Stimulated activated effector memory CD8-positive, alpha-beta T cell treated with anti-CD3 and anti-CD28 coated beads, Interleukin-12 subunit alpha, Interleukin-12 subunit beta, amount 100 ng/mL, for 72 hours (primary cell): ENCODE results near the gene CCDC127.
"Not testable (repeated sequence)": the region's sequence is repeated elsewhere in the genome, so short reads cannot be mapped to it uniquely, and the experiment has no call there.

Experiments
- ATAC-seq: fragments of 150-1000 bp; cut with Tn5 transposase; 2 replicates; pipeline ENCODE4 v1.10.0; 2021
- DNase-seq, 2 donors: peaks; one replicate each; pipeline ENCODE4 v3.0.0; 2021 to 2022; ENCODE audit warnings: low spot score in 2 of 2
- H3K27ac Mint-ChIP-seq: one replicate; pipeline ENCODE4 v1.8.0; 2022; ENCODE audit warnings: mild to moderate bottlenecking, mixed read lengths
- H3K36me3 Mint-ChIP-seq: one replicate; pipeline ENCODE4 v1.8.0; 2022; ENCODE audit warnings: mild to moderate bottlenecking, mixed read lengths
- H3K4me1 Mint-ChIP-seq: one replicate; pipeline ENCODE4 v1.8.0; 2022; ENCODE audit warnings: mixed read lengths
- H3K4me3 Mint-ChIP-seq: one replicate; pipeline ENCODE4 v1.8.0; 2022; ENCODE audit warnings: mild to moderate bottlenecking, mixed read lengths
- H3K9me3 Mint-ChIP-seq: one replicate; pipeline ENCODE4 v1.8.0; 2022; ENCODE audit warnings: mixed read lengths

The CCDC127 gene

DNA sequence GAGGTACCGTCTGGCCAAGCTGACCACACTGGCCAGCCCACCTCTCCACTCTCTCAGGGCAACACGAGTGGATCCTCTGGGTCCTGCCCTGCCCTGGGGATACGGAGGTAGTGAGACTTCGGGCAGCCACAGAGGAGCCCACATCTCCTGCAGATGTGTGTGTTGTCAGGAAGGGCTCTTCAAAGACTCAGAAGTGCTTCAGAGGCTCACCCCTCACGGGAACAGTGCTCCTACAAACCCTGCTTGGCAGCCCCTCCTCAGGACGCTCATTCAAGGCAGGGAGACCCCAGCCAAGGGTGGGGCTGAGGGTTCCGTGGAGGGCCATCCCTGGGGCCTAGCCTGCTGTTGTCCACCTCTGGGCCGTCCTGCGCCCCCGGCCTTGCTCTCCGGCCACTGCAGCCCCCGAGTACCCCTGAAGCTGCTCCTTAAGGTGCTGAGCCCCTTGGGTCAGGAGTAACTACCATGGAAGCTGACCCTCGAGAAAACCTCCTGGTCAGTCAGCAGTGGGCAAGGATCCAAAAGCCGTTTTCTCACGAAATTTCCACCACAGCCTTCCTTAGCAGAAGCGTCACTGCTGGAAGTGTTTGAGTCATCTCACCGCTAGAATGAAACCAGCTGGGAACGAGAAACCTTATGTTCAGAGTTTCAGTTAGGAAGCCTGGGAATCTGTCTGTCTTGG is 49.8 kb downstream of the CCDC127 start:
- H3K4me1 Mint-ChIP-seq = peaks cover 4% of the 10 kb centered on the region
- H3K27ac Mint-ChIP-seq = no peak overlapping the region
- no peaks in the 10 kb centered on the region for H3K9me3 Mint-ChIP-seq
- DNase-seq (no peak), ATAC-seq (no peak)
- no peak overlapping the region for H3K4me3 Mint-ChIP-seq
- no peaks in the 10 kb centered on the region for H3K36me3 Mint-ChIP-seq

DNA sequence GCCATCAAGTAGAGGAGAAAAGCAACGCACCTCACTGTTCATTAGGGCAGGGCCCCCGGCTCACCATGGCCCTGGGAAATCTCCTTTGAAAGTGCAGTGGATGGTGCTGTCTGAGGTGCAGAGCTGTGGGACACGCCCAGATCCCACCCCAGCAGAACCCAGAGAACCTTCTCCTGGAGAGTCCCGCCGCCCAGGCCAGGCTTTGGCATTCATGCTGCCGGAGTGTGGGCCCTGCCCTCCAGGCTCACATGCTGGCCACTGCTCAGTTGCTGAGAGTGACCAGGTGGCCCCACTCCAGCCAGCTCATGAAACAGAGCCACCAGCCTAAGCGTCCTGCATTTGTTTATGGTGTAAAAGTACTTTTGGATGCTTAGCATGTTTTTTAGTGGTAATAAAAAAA is 50.4 kb downstream of the CCDC127 start:
- H3K36me3 Mint-ChIP-seq = no peaks in the 10 kb centered on the region
- ATAC-seq (no peak), DNase-seq (no peak)
- no peak overlapping the region for H3K27ac Mint-ChIP-seq
- no peaks in the 10 kb centered on the region for H3K9me3 Mint-ChIP-seq
- no peak overlapping the region for H3K4me3 Mint-ChIP-seq
- H3K4me1 Mint-ChIP-seq = peaks cover 4% of the 10 kb centered on the region

DNA sequence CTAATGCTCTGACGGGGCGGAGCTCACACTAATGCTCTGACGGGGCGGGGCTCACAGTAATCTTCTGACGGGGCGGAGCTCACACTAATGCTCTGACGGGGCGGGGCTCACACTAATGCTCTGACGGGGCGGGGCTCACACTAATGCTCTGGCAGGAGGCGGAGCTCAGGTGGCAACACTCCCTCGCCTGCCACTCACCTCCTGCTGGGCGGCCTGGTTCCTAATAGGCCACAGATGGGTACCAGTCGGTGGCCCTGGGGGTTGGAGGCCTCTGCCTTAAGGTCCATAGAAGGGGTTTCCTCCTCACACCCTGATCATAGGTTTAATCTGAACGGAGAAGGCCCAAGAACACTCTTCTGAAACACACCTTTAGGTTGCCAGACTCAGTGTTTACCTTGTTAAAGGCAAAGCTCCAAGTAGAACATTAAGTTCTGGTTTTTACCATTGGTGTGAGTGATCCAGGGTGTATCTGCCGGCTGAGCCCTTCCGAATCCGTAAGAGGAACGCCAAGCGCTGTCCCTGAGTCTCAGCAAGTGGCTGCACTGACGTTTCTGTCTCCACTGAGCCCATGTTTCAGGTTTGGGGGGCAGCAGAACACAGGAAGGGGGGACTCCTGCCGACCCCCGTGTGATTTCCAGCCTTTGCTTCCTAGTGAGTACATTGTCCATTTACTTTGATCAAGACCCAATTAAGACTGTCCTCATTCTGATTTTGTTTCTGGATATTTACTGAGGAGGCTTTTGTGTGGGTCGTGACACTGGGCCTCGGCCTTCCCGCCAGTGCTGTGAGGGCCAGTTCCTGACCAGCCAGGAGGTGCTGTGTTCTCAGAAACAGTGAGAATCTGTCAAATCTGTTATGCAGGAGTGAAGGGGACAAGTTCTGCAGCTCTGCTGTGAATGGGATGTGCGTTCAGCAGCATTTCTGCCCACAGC is 51.2 kb downstream of the CCDC127 start:
- Mint-ChIP-seq H3K4me1 (peaks cover 4% of the 10 kb centered on the region), H3K9me3 (no peaks in the 10 kb centered on the region)
- ATAC-seq = no peak

DNA sequence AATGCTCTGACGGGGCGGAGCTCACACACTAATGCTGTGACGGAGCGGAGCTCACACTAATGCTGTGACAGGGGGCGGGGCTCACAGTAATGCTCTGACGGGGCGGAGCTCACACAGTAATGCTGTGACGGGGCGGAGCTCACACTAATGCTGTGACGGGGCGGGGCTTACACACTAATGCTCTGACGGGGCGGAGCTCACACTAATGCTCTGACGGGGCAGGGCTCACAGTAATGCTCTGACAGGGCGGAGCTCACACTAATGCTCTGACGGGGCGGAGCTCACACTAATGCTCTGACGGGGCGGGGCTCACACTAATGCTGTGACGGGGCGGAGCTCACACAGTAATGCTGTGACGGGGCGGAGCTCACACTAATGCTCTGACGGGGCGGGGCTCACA is 53.2 kb downstream of the CCDC127 start:
- H3K4me3 Mint-ChIP-seq, DNase-seq, H3K36me3 Mint-ChIP-seq, H3K9me3 Mint-ChIP-seq, H3K4me1 Mint-ChIP-seq, H3K27ac Mint-ChIP-seq, ATAC-seq: not testable (repeated sequence)

More for the DNA sequence above, 51.2 kb downstream of the CCDC127 start:
- H3K4me3 Mint-ChIP-seq = no peak overlapping the region
- H3K27ac Mint-ChIP-seq = no peak overlapping the region
- no peak for DNase-seq
- no peaks in the 10 kb centered on the region for H3K36me3 Mint-ChIP-seq

DNA sequence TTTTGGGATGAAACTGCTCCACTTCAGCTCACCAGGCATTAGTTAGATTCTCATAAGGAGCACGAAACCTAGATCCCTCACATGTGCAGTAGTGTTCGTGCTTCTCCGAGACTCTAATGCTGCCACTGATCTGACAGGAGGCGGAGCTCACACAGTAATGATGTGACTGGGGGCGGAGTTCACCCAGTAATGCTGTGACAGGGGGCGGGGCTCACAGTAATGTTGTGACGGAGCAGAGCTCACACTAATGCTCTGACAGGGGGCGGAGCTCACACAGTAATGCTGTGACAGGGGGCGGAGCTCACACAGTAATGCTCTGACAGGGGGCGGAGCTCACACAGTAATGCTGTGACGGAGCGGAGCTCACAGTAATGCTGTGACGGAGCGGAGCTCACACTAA is 53.7 kb downstream of the CCDC127 start:
- H3K27ac Mint-ChIP-seq = no peak overlapping the region
- no peaks in the 10 kb centered on the region for H3K9me3 Mint-ChIP-seq
- H3K4me3 Mint-ChIP-seq = no peak overlapping the region
- H3K36me3 Mint-ChIP-seq = no peaks in the 10 kb centered on the region
- no peak for ATAC-seq
- DNase-seq = no peak
- peaks cover 12% of the 10 kb centered on the region for H3K4me1 Mint-ChIP-seq

DNA sequence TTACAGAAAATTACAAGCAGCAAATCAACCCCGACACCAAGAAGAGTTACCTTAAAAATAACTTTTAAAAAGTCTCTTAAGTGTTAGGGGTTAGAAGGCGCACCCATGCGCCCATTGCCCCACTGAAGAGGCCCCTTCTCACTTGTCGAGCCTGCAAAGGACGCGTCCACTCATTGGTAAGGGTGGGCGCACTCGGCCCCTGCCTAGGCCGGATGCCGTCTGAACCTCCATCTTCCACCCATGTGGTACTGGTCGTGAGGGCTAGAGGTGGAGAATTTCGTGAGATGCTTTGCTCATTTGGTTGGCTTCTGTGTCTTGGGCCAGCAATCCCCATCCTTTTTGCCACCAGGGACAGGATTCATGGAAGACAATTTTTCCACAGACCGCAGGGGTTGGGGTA is 54.1 kb downstream of the CCDC127 start:
- Mint-ChIP-seq H3K36me3 (no peaks in the 10 kb centered on the region), H3K4me3 (no peak overlapping the region), H3K9me3 (no peaks in the 10 kb centered on the region), H3K27ac (no peak overlapping the region), H3K4me1 (peaks cover 14% of the 10 kb centered on the region)
- ATAC-seq (no peak), DNase-seq (no peak)

DNA sequence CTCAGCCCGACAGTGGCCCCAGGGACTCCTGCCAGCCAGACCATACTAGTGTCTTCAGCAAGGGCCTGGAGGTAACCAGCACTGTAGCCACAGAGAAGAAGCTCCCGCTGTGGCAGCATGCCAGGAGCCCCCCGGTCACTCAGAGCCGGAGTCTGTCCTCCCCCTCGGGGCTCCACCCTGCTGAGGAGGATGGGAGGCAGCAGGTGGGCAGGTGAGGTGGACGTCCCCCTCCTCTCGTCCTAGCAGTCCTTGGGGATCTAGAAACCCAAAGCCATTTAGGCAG is 54.7 kb downstream of the CCDC127 start:
- peaks cover 14% of the 10 kb centered on the region for H3K4me1 Mint-ChIP-seq
- ATAC-seq (no peak), DNase-seq (no peak)
- no peaks in the 10 kb centered on the region for H3K36me3 Mint-ChIP-seq
- no peaks in the 10 kb centered on the region for H3K9me3 Mint-ChIP-seq
- no peak overlapping the region for H3K27ac Mint-ChIP-seq
- no peak overlapping the region for H3K4me3 Mint-ChIP-seq

DNA sequence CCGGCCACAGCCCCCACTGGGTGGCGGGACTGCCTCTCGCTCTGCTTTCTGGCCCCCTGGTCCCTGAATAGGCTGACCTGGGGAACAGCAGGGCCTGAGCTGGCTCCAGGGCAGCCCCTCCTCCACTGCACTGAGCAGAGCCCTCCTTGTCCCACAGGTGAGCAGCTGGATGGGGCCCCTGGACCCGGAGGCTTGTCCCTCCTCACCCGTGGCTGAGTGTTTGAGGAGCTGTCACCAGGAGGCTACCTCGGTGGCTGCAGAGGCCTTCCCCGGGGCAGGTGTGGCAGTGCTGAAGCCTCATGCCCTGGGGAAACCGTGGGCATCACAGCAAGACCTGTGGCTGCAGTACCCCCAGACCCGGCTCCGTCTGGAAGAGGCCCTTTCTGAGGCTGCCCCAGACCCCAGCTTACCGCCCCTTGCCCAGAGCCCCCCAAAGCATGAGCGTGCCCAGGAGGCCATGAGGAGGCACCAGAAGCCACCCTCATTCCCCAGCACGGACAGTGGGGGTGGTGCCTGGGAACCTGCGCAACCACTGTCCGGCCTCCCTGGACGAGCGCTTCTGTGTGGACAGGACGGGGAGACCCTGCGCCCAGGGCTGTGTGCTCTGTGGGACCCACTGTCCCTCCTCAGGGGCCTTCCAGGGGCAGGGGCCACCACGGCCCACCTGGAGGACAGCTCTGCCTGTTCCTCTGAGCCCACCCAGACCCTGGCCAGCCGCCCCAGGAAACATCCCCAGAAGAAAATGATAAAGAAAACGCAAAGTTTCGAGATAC is 55.2 kb downstream of the CCDC127 start:
- DNase-seq = no peak
- peaks cover 14% of the 10 kb centered on the region for H3K4me1 Mint-ChIP-seq
- no peak overlapping the region for H3K4me3 Mint-ChIP-seq
- no peaks in the 10 kb centered on the region for H3K9me3 Mint-ChIP-seq
- no peak for ATAC-seq
- H3K36me3 Mint-ChIP-seq = no peaks in the 10 kb centered on the region
- no peak overlapping the region for H3K27ac Mint-ChIP-seq

DNA sequence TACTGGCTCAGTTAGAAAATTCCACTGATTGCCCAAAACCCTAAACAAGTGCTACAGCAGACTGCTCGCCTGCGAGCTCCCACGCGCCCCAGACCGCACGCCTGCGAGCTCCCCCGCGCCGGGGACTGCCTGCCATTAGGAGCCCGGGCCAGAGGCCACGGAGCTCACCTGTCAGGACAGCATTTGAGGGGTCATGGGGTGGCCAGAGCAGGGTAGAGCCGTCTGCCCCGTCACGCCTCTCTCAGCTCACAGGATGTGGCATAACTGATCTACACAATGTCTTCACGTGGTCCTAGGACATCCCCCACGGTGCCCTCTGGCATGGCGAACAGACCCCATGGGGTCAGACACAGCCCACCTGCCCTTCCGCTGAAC is 55.8 kb downstream of the CCDC127 start:
- ATAC-seq (no peak), DNase-seq (no peak)
- H3K4me1 Mint-ChIP-seq = peaks cover 14% of the 10 kb centered on the region
- no peaks in the 10 kb centered on the region for H3K9me3 Mint-ChIP-seq
- H3K4me3 Mint-ChIP-seq = no peak overlapping the region
- no peak overlapping the region for H3K27ac Mint-ChIP-seq
- H3K36me3 Mint-ChIP-seq = no peaks in the 10 kb centered on the region

DNA sequence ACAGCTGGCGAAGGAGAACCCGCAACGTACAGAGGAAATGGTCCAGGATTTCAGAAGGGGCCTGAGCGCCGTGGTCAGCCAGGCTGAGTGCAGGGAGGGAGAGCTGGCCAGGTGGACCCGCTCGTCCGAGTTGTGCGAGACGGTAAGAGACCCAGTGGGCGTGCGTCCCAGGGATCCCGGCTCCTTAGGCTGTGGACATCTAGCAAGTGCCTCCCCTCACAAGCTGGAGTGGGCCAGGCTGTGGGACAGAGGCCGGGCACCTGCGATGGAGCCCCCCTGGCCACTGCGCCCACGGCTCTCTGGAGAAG is 56.2 kb downstream of the CCDC127 start:
- no peak overlapping the region for H3K4me3 Mint-ChIP-seq
- ATAC-seq (no peak), DNase-seq (no peak)
- peaks cover 14% of the 10 kb centered on the region for H3K4me1 Mint-ChIP-seq
- no peak overlapping the region for H3K27ac Mint-ChIP-seq
- H3K9me3 Mint-ChIP-seq = no peaks in the 10 kb centered on the region
- no peaks in the 10 kb centered on the region for H3K36me3 Mint-ChIP-seq

DNA sequence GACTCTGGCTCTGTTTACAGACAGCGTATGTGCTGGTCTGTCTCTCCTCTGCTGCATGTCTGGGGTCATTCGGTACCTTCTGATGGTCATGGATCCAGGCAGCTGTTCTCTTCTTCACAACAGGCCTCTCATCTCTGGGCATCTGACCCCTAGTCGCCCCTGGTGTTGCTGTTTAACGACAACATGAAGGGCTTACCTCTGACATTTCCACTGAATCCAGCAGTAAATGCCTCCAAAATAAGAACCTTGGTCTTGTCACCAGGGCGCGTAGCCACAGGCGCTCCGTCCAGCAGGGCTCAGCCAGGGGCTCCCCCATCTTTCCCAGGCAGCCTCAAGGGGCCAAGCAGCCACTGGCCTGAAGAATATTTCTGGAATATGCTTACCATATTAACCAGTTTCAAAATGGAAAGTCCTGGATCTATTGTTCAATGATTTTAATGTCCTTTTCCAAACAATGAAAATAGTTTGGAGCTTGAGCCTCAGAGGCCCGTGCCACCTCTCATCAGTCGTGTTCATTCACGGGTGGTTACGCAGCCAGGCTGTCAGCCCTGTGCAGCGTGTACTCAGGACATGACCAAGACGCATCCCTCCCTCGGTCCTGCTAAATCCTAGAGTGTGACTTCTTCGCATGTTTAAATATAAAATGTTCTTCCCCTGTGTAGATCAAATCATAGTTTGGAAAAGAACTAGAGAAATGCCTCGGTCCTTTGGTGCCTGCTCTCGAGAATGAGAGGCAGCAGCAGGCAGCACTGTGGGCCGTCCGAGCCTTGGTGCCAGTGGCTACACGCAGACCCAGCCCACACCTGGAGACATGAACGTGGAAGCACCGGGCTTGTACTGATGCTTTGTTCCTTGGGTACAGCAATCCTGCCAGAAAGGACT is 56.8 kb downstream of the CCDC127 start:
- Mint-ChIP-seq H3K4me1 (peaks cover 10% of the 10 kb centered on the region), H3K36me3 (no peaks in the 10 kb centered on the region), H3K27ac (no peak overlapping the region), H3K4me3 (no peak overlapping the region), H3K9me3 (no peaks in the 10 kb centered on the region)
- DNase-seq (no peak), ATAC-seq (no peak)

DNA sequence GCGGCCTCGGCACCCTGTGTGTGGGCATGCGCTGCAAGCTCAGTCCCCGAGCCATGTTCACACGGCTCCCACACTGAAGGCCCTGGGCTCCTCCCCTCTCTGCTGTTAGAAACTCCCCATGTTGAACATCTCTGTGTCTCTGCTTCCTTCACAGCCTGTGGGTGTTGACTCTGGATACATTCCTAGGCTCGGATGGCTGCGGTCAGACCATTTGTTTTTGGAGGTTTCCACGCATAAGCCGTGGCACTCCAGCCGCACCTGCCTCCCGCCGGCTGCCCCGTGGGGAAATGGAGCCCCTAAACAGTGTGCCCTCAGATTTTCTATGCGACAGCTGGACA is 57.8 kb downstream of the CCDC127 start:
- ATAC-seq (no peak), DNase-seq (no peak)
- Mint-ChIP-seq H3K36me3 (no peaks in the 10 kb centered on the region), H3K4me3 (no peak overlapping the region), H3K27ac (no peak overlapping the region), H3K4me1 (peaks cover 10% of the 10 kb centered on the region), H3K9me3 (no peaks in the 10 kb centered on the region)

DNA sequence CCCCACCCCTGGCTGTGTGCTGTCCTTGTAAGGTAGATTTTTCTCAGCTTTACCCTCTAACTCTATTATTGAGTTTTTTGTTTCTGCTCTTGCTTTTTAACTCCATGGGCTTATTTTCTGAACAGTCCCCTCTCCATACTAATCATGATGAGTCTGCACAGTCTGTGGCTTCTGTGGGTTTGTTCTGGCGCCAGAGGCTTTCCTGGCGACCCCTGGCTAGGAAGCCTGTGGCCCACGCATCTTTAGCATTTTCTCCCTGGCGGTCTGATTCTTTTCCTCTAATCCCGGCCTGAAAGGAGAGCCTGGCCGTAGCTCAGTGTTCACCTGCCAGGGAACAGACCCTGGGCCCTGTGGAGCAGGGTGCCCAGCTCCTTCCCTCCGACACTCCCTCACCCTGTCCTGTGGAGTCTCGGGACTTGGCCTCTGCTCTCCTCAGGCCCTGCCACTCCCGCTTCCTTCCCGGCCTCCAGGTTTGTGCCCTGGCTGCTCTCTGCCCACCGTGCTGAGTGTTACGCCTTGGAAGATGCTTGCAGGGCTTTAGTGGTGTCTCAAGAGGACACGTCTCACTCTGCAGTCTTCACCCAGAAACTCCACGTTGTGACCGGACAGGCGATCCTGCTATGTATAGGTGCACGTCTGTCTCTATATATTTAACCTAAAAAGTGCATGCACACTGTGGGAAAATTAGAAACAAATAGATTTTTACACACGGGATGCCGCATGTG is 58.3 kb downstream of the CCDC127 start:
- no peaks in the 10 kb centered on the region for H3K9me3 Mint-ChIP-seq
- no peak for DNase-seq
- H3K4me3 Mint-ChIP-seq = no peak overlapping the region
- peaks cover 10% of the 10 kb centered on the region for H3K4me1 Mint-ChIP-seq
- H3K27ac Mint-ChIP-seq = no peak overlapping the region
- H3K36me3 Mint-ChIP-seq = no peaks in the 10 kb centered on the region
- no peak for ATAC-seq

DNA sequence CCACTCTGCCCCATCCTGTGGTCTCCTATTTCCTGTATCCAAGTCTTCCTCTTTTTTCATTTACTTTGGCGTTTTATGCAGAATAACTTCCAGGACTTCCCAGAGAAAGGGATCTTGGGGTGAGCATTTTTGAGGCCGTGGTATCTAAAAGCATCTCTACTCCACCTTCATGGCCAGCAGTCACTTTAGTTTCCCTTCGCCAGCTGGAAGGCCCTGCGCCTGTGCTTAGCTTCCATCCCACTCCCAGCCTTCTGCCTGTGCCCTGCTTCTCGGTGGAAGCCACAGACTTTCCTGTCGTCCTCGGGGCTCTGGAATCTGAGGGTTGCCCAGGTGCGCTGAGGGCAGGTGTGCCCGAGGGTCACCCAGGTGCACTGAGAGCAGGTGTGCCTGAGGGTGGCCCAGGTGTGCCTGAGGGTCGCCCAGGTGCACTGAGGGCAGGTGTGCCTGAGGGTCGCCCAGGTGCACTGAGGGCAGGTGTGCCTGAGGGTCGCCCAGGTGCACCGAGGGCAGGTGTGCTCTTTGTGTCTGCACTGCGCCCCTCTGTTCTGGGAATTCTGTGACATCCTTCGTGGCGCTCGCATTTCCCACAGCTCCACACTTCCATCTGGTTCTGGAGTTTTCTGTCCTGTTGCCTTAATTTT is 59.0 kb downstream of the CCDC127 start:
- peak overlapping the region; percentile 27 for H3K27ac Mint-ChIP-seq
- no peak overlapping the region for H3K4me3 Mint-ChIP-seq
- ATAC-seq = no peak

More for the DNA sequence above, 59.0 kb downstream of the CCDC127 start:
- no peak for DNase-seq
- H3K9me3 Mint-ChIP-seq = no peaks in the 10 kb centered on the region
- H3K36me3 Mint-ChIP-seq = no peaks in the 10 kb centered on the region
- peaks cover 10% of the 10 kb centered on the region for H3K4me1 Mint-ChIP-seq
